ENCODE results near the gene NUP93. TPM values are rescaled to one million over a fixed set of nuclear protein-coding genes. Genes with fewer than 3 reads are reported as not detected.

NUP93 gene
- total RNA-seq, 2 donors from 2014 or later: 38.8 to 73.3 TPM

GRCh38 chr16:56722200-56722842 lies 7.6 kb upstream of the NUP93 start:
- WGBS: 61% methylated on average over 5 of the region's 5 CpGs
- intact Hi-C loops (cut with DNase I): no loop called here
- DNase-seq (ENCODE audit: low spot score): no peak
- H3K36me3 ChIP-seq: no peaks in the 10 kb centered on the region
- no peaks in the 10 kb centered on the region for H3K4me1 ChIP-seq (replicated peaks)
- no peaks in the 10 kb centered on the region for H3K27me3 ChIP-seq (replicated peaks; ENCODE audit: insufficient read depth)
- no peak overlapping the region for H3K4me3 ChIP-seq
- TF ChIP-seq, protein P1, sequence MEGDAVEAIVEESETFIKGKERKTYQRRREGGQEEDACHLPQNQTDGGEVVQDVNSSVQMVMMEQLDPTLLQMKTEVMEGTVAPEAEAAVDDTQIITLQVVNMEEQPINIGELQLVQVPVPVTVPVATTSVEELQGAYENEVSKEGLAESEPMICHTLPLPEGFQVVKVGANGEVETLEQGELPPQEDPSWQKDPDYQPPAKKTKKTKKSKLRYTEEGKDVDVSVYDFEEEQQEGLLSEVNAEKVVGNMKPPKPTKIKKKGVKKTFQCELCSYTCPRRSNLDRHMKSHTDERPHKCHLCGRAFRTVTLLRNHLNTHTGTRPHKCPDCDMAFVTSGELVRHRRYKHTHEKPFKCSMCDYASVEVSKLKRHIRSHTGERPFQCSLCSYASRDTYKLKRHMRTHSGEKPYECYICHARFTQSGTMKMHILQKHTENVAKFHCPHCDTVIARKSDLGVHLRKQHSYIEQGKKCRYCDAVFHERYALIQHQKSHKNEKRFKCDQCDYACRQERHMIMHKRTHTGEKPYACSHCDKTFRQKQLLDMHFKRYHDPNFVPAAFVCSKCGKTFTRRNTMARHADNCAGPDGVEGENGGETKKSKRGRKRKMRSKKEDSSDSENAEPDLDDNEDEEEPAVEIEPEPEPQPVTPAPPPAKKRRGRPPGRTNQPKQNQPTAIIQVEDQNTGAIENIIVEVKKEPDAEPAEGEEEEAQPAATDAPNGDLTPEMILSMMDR (IDR thresholded peaks at IDR 0.05): no peak
- TF ChIP-seq POLR2AphosphoS5 (IDR thresholded peaks at IDR 0.05): no peak
- no peak for TF ChIP-seq POLR2A (IDR thresholded peaks at IDR 0.05)
- H3K27ac ChIP-seq: no peak overlapping the region
- no peaks in the 10 kb centered on the region for H3K9me3 ChIP-seq

- Histone ChIP-seq H3K9me3 (no peaks in the 10 kb centered on the region), H3K27me3 (replicated peaks; ENCODE audit: insufficient read depth) (no peaks in the 10 kb centered on the region), H3K27ac (no peak overlapping the region), H3K4me1 (replicated peaks) (no peaks in the 10 kb centered on the region), H3K4me3 (no peak overlapping the region), H3K36me3 (no peaks in the 10 kb centered on the region)
- no peak for TF ChIP-seq POLR2A (IDR thresholded peaks at IDR 0.05)
- TF ChIP-seq POLR2AphosphoS5 (IDR thresholded peaks at IDR 0.05): no peak
- TF ChIP-seq, protein P1 (IDR thresholded peaks at IDR 0.05): no peak
- WGBS: 95% methylated on average over 3 of the region's 3 CpGs
- DNase-seq (ENCODE audit: low spot score): no peak
- intact Hi-C loops (cut with DNase I): no loop called here
Observed at GRCh38 chr16:56724191-56724590, 5.7 kb upstream of the NUP93 start.

DNA sequence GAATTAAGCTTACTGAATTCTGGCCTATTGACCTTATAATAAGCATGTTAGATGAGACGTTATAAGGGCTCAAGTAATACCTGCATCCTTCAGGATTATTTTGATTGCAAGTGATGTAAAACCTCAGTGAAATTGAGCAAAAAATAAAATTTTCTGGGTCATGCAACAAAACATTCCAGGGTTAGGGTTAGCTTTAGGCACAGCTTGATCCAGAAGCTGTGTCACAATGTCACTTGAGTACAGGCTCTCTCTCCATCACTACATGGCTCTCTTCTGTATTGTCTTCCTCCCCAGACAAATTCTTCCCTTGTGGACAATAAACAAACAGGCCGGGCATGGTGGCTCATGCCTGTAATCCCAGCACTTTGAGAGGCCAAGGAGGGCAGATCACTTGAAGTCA lies 3.6 kb upstream of the NUP93 start:
- Histone ChIP-seq H3K27ac (no peak overlapping the region), H3K9me3 (no peaks in the 10 kb centered on the region), H3K4me3 (no peak overlapping the region), H3K27me3 (replicated peaks; ENCODE audit: insufficient read depth) (no peaks in the 10 kb centered on the region), H3K36me3 (no peaks in the 10 kb centered on the region), H3K4me1 (replicated peaks) (no peaks in the 10 kb centered on the region)
- intact Hi-C loops (cut with DNase I): no loop called here
- 88% methylated on average over 2 of the region's 2 CpGs for WGBS
- TF ChIP-seq, protein P1 (IDR thresholded peaks at IDR 0.05): no peak
- no peak for DNase-seq (ENCODE audit: low spot score)

DNA sequence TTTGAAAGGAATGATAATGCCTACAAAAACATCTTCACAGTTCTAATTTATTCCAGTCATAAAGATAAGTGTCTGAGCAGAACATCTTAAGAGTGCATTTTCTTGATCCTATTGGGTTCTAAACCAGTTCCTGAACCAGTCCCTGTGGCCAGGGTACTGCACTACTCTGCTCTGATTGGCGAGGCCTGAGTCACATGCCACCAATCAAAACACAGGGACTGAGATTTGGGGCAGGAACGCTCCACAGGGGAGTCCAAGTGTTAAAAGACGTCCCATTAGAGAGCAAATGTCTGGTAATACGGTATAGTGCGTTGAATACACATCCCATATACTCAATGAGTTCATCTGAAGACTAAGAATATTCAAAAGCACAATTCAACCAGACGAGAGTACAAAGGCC lies 3.0 kb upstream of the NUP93 start:
- no peak overlapping the region for H3K4me3 ChIP-seq
- H3K27ac ChIP-seq: no peak overlapping the region
- TF ChIP-seq POLR2A (IDR thresholded peaks at IDR 0.05): no peak
- TF ChIP-seq, protein P1 (IDR thresholded peaks at IDR 0.05): no peak
- TF ChIP-seq POLR2AphosphoS5 (IDR thresholded peaks at IDR 0.05): no peak
- no peaks in the 10 kb centered on the region for H3K27me3 ChIP-seq (replicated peaks; ENCODE audit: insufficient read depth)
- no peaks in the 10 kb centered on the region for H3K36me3 ChIP-seq
- intact Hi-C loops (cut with DNase I): no loop called here
- no peaks in the 10 kb centered on the region for H3K9me3 ChIP-seq
- 95% methylated on average over 6 of the region's 6 CpGs for WGBS
- no peaks in the 10 kb centered on the region for H3K4me1 ChIP-seq (replicated peaks)
- no peak for DNase-seq (ENCODE audit: low spot score)

DNA sequence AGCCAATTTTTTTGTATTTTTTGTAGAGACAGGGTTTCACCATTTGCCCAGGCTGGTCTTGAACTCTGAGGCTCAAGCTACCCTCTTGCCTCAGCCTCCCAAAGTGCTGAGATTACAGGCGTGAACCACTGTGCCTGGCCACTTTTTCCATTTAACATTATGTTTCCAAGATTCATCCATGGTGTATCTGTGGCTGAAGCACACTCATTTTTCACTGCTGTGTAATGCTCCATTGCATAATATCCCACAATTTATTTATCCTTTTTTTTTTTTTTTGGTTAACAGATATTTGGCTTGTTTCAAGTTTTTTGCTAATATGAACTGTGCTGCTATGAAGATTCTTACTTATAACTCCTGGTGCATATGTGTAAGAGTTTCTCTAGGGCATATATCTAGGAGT lies 1.9 kb upstream of the NUP93 start:
- Histone ChIP-seq H3K27ac (no peak overlapping the region), H3K27me3 (replicated peaks; ENCODE audit: insufficient read depth) (no peaks in the 10 kb centered on the region), H3K4me1 (replicated peaks) (no peaks in the 10 kb centered on the region), H3K4me3 (no peak overlapping the region), H3K36me3 (no peaks in the 10 kb centered on the region), H3K9me3 (no peaks in the 10 kb centered on the region)
- intact Hi-C loops (cut with DNase I): no loop called here
- TF ChIP-seq, protein P1 (IDR thresholded peaks at IDR 0.05): no peak
- TF ChIP-seq POLR2AphosphoS5 (IDR thresholded peaks at IDR 0.05) (no peak), POLR2A (IDR thresholded peaks at IDR 0.05) (no peak)
- 97% methylated on average over 1 of the region's 1 CpG for WGBS
- DNase-seq (ENCODE audit: low spot score): no peak

All from prostate gland (tissue), 2 donors.